IPS-18a (cell line): Measurements from ENCODE around the gene GRIP2.

Experiments used
- H3K27ac ChIP-seq: one replicate; pipeline ENCODE4 v1.5.1; 2013; ENCODE audit warnings: low read length
- H3K27me3 ChIP-seq: one replicate; pipeline ENCODE4 v1.6.1; 2013; ENCODE audit warnings: mild to moderate bottlenecking, low read length; ENCODE audit not compliant: control insufficient read depth, insufficient read depth
- H3K36me3 ChIP-seq: one replicate; pipeline ENCODE4 v1.6.1; 2013; ENCODE audit warnings: low read depth, low read length; ENCODE audit not compliant: control insufficient read depth
- H3K4me1 ChIP-seq: one replicate; pipeline ENCODE4 v1.6.1; 2013; ENCODE audit warnings: low read depth, low read length; ENCODE audit not compliant: control insufficient read depth
- H3K4me3 ChIP-seq: one replicate; pipeline ENCODE4 v1.5.1; 2013; ENCODE audit warnings: low read length
- H3K9ac ChIP-seq: one replicate; pipeline ENCODE4 v1.6.1; 2013; ENCODE audit warnings: mild to moderate bottlenecking, low read length, moderate library complexity
- H3K9me3 ChIP-seq: one replicate; pipeline ENCODE4 v1.6.1; 2013; ENCODE audit warnings: low read depth, low read length; ENCODE audit not compliant: control insufficient read depth

Gene GRIP2

GRCh38 chr3:14507757-14508504, 32.2 kb downstream of the GRIP2 start:
- H3K27ac ChIP-seq = no peak overlapping the region
- H3K9me3 ChIP-seq = no peaks in the 10 kb centered on the region
- H3K27me3 ChIP-seq = no peaks in the 10 kb centered on the region
- H3K36me3 ChIP-seq = no peaks in the 10 kb centered on the region
- H3K9ac ChIP-seq = no peak overlapping the region
- H3K4me1 ChIP-seq = no peaks in the 10 kb centered on the region
- no peak overlapping the region for H3K4me3 ChIP-seq

- Histone ChIP-seq H3K9ac (no peak overlapping the region), H3K9me3 (peaks cover under 1% of the 10 kb centered on the region), H3K36me3 (no peaks in the 10 kb centered on the region), H3K4me1 (no peaks in the 10 kb centered on the region), H3K27me3 (no peaks in the 10 kb centered on the region), H3K4me3 (no peak overlapping the region), H3K27ac (no peak overlapping the region)
Observed at GRCh38 chr3:14507305-14507741, 32.8 kb downstream of the GRIP2 start.

- Histone ChIP-seq H3K9me3 (peaks cover 4% of the 10 kb centered on the region), H3K4me3 (no peak overlapping the region), H3K36me3 (no peaks in the 10 kb centered on the region), H3K27me3 (no peaks in the 10 kb centered on the region), H3K9ac (no peak overlapping the region), H3K4me1 (no peaks in the 10 kb centered on the region), H3K27ac (no peak overlapping the region)
Observed at GRCh38 chr3:14506626-14507304, 33.4 kb downstream of the GRIP2 start.

GRCh38 chr3:14505803-14506500, 34.2 kb downstream of the GRIP2 start:
- Histone ChIP-seq H3K4me1 (no peaks in the 10 kb centered on the region), H3K9me3 (peaks cover 4% of the 10 kb centered on the region), H3K4me3 (no peak overlapping the region), H3K27ac (no peak overlapping the region), H3K36me3 (no peaks in the 10 kb centered on the region), H3K27me3 (no peaks in the 10 kb centered on the region), H3K9ac (no peak overlapping the region)

GRCh38 chr3:14505001-14505802, 34.9 kb downstream of the GRIP2 start:
- H3K36me3 ChIP-seq = no peaks in the 10 kb centered on the region
- H3K9me3 ChIP-seq = peaks cover 4% of the 10 kb centered on the region
- H3K27ac ChIP-seq = no peak overlapping the region
- H3K9ac ChIP-seq = no peak overlapping the region
- H3K27me3 ChIP-seq = no peaks in the 10 kb centered on the region
- H3K4me1 ChIP-seq = no peaks in the 10 kb centered on the region
- H3K4me3 ChIP-seq = no peak overlapping the region

GRCh38 chr3:14503706-14504065, 36.5 kb downstream of the GRIP2 start:
- Histone ChIP-seq H3K4me1 (no peaks in the 10 kb centered on the region), H3K36me3 (no peaks in the 10 kb centered on the region), H3K27me3 (no peaks in the 10 kb centered on the region), H3K9me3 (peaks cover 4% of the 10 kb centered on the region), H3K4me3 (no peak overlapping the region), H3K9ac (no peak overlapping the region), H3K27ac (no peak overlapping the region)

- Histone ChIP-seq H3K36me3 (no peaks in the 10 kb centered on the region), H3K4me1 (no peaks in the 10 kb centered on the region), H3K27me3 (no peaks in the 10 kb centered on the region), H3K9me3 (peaks cover 4% of the 10 kb centered on the region), H3K27ac (no peak overlapping the region), H3K4me3 (no peak overlapping the region), H3K9ac (no peak overlapping the region)
Observed at GRCh38 chr3:14503033-14503705, 37.0 kb downstream of the GRIP2 start.

- H3K4me3 ChIP-seq = no peak overlapping the region
- no peak overlapping the region for H3K9ac ChIP-seq
- H3K4me1 ChIP-seq = no peaks in the 10 kb centered on the region
- no peaks in the 10 kb centered on the region for H3K36me3 ChIP-seq
- H3K27ac ChIP-seq = no peak overlapping the region
- H3K27me3 ChIP-seq = no peaks in the 10 kb centered on the region
- peaks cover 4% of the 10 kb centered on the region for H3K9me3 ChIP-seq
Observed at GRCh38 chr3:14502472-14502871, 37.7 kb downstream of the GRIP2 start.

- Histone ChIP-seq H3K9ac (no peak overlapping the region), H3K27ac (no peak overlapping the region), H3K36me3 (no peaks in the 10 kb centered on the region), H3K27me3 (no peaks in the 10 kb centered on the region), H3K4me1 (no peaks in the 10 kb centered on the region), H3K4me3 (no peak overlapping the region), H3K9me3 (peaks cover 3% of the 10 kb centered on the region)
Observed at GRCh38 chr3:14497321-14497720, 42.8 kb downstream of the GRIP2 start.

GRCh38 chr3:14496351-14496750, 43.8 kb downstream of the GRIP2 start:
- no peak overlapping the region for H3K27ac ChIP-seq
- no peaks in the 10 kb centered on the region for H3K27me3 ChIP-seq
- H3K9ac ChIP-seq = no peak overlapping the region
- no peaks in the 10 kb centered on the region for H3K9me3 ChIP-seq
- no peaks in the 10 kb centered on the region for H3K4me1 ChIP-seq
- no peak overlapping the region for H3K4me3 ChIP-seq
- H3K36me3 ChIP-seq = no peaks in the 10 kb centered on the region

- Histone ChIP-seq H3K9ac (no peak overlapping the region), H3K27me3 (no peaks in the 10 kb centered on the region), H3K27ac (no peak overlapping the region), H3K36me3 (no peaks in the 10 kb centered on the region), H3K9me3 (no peaks in the 10 kb centered on the region), H3K4me1 (no peaks in the 10 kb centered on the region), H3K4me3 (no peak overlapping the region)
Observed at GRCh38 chr3:14494973-14495300, 45.2 kb downstream of the GRIP2 start.
